Measurements from ENCODE around the gene CNDP1.

DNA sequence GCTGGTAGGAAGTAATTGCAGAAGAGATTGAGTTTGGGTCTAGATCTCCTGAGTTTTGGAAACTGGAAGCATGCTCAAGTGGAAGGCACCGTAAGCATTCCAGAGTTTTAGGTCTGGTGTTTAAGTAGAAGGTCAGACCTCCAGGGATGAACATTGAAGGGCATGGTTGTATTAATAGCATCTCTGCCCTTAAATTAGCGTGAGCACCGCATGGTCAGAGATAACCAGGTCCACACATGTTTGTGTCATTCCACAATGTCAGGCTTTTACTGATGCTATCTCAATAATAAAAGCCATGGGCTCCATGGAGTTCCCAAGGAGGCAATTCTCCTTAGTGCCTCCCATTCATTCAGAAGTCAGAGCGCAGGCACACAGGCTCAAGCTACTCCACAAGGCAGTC lies 35.1 kb downstream of the CNDP1 start:
- TF ChIP-seq, protein P1, sequence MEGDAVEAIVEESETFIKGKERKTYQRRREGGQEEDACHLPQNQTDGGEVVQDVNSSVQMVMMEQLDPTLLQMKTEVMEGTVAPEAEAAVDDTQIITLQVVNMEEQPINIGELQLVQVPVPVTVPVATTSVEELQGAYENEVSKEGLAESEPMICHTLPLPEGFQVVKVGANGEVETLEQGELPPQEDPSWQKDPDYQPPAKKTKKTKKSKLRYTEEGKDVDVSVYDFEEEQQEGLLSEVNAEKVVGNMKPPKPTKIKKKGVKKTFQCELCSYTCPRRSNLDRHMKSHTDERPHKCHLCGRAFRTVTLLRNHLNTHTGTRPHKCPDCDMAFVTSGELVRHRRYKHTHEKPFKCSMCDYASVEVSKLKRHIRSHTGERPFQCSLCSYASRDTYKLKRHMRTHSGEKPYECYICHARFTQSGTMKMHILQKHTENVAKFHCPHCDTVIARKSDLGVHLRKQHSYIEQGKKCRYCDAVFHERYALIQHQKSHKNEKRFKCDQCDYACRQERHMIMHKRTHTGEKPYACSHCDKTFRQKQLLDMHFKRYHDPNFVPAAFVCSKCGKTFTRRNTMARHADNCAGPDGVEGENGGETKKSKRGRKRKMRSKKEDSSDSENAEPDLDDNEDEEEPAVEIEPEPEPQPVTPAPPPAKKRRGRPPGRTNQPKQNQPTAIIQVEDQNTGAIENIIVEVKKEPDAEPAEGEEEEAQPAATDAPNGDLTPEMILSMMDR (IDR thresholded peaks at IDR 0.05; ENCODE audit: low read length), result no peak
- no peak for TF ChIP-seq EZH2 (optimal IDR thresholded peaks at IDR 0.05; ENCODE audit: low read depth, low read length)
